Measurements from ENCODE around the gene SLC6A17.

Gene SLC6A17

DNA sequence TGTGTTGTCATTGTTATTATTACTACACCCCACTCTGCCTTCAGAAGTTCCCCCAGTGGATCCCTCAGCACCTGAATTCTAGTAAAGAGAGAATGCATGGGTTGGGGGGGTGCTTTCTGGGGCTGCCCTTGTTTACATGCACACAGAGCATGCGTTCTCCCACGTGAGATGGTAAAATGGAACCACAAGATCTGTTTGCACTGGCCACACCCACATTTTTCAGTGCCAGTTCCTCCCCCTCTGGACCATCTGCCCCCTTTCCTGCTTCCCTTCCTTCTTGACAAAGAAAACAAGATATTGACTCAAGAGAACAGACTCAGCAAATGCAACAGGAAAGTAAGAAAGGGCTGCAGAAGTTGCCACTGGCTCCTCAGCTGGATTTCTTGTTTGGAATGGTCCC is 8.9 kb downstream of the SLC6A17 start:
- TF ChIP-seq, protein P1, sequence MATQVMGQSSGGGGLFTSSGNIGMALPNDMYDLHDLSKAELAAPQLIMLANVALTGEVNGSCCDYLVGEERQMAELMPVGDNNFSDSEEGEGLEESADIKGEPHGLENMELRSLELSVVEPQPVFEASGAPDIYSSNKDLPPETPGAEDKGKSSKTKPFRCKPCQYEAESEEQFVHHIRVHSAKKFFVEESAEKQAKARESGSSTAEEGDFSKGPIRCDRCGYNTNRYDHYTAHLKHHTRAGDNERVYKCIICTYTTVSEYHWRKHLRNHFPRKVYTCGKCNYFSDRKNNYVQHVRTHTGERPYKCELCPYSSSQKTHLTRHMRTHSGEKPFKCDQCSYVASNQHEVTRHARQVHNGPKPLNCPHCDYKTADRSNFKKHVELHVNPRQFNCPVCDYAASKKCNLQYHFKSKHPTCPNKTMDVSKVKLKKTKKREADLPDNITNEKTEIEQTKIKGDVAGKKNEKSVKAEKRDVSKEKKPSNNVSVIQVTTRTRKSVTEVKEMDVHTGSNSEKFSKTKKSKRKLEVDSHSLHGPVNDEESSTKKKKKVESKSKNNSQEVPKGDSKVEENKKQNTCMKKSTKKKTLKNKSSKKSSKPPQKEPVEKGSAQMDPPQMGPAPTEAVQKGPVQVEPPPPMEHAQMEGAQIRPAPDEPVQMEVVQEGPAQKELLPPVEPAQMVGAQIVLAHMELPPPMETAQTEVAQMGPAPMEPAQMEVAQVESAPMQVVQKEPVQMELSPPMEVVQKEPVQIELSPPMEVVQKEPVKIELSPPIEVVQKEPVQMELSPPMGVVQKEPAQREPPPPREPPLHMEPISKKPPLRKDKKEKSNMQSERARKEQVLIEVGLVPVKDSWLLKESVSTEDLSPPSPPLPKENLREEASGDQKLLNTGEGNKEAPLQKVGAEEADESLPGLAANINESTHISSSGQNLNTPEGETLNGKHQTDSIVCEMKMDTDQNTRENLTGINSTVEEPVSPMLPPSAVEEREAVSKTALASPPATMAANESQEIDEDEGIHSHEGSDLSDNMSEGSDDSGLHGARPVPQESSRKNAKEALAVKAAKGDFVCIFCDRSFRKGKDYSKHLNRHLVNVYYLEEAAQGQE (IDR thresholded peaks at IDR 0.05; ENCODE audit: insufficient replicate concordance, low read depth) = no peak
- TF ChIP-seq GABPA (IDR thresholded peaks at IDR 0.05; ENCODE audit: low read depth) = no peak
- TF ChIP-seq, protein P2, sequence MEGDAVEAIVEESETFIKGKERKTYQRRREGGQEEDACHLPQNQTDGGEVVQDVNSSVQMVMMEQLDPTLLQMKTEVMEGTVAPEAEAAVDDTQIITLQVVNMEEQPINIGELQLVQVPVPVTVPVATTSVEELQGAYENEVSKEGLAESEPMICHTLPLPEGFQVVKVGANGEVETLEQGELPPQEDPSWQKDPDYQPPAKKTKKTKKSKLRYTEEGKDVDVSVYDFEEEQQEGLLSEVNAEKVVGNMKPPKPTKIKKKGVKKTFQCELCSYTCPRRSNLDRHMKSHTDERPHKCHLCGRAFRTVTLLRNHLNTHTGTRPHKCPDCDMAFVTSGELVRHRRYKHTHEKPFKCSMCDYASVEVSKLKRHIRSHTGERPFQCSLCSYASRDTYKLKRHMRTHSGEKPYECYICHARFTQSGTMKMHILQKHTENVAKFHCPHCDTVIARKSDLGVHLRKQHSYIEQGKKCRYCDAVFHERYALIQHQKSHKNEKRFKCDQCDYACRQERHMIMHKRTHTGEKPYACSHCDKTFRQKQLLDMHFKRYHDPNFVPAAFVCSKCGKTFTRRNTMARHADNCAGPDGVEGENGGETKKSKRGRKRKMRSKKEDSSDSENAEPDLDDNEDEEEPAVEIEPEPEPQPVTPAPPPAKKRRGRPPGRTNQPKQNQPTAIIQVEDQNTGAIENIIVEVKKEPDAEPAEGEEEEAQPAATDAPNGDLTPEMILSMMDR (IDR thresholded peaks at IDR 0.05; ENCODE audit: insufficient read depth, low read length) = no peak
- TF ChIP-seq POLR2AphosphoS5 (IDR thresholded peaks at IDR 0.05; ENCODE audit: low read depth) = no peak
- no peak for TF ChIP-seq SPI1 (IDR thresholded peaks at IDR 0.05; ENCODE audit: borderline replicate concordance, low read depth)
- Histone ChIP-seq H3K27me3 (ENCODE audit: insufficient read depth, poor library complexity, severe bottlenecking) (peaks cover 1% of the 10 kb centered on the region), H3K4me3 (replicated peaks; ENCODE audit: insufficient read depth, low read length) (no peak overlapping the region), H3K27ac (replicated peaks) (no peak overlapping the region)
- no peak for DNase-seq (ENCODE audit: low read depth in 1 of 2, low spot score in 1 of 2)

DNA sequence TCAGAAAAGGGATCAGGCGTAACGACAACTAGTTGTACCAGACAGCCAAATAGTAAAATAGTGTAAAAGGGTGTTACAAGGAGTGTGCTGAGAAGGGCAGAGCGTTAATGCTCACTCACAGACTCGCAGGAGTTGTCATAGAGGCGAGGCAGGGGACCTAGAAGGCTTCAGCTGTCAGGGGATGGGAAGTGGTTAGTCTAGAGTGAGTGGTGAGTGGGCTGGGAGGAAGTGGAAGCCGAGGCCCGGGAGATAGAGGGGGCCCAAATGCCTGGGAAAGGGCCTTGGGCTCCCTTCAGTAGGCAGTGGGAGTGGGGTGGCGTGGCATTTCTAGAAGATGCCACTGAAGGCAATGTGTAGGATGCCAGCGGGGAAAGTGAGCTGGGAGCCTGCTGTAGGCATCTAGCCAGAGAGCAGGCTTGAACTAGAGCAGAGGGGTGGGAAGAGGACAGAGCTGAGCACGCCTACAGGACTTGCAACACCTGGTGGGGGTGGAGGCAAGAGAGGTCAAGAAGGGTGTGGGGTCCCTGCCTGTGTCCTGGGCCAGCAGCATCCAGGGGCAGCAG is 10.3 kb downstream of the SLC6A17 start:
- Histone ChIP-seq H3K27me3 (ENCODE audit: insufficient read depth, poor library complexity, severe bottlenecking) (peaks cover 2% of the 10 kb centered on the region), H3K4me3 (replicated peaks; ENCODE audit: insufficient read depth, low read length) (no peak overlapping the region), H3K27ac (replicated peaks) (no peak overlapping the region)
- DNase-seq (ENCODE audit: low read depth in 1 of 2, low spot score in 1 of 2) = no peak
- TF ChIP-seq SPI1 (IDR thresholded peaks at IDR 0.05; ENCODE audit: borderline replicate concordance, low read depth) (no peak), POLR2AphosphoS5 (IDR thresholded peaks at IDR 0.05; ENCODE audit: low read depth) (no peak), GABPA (IDR thresholded peaks at IDR 0.05; ENCODE audit: low read depth) (no peak)
- TF ChIP-seq, protein P1 (IDR thresholded peaks at IDR 0.05; ENCODE audit: insufficient replicate concordance, low read depth) = no peak
- TF ChIP-seq, protein P2 (IDR thresholded peaks at IDR 0.05; ENCODE audit: insufficient read depth, low read length) = no peak

DNA sequence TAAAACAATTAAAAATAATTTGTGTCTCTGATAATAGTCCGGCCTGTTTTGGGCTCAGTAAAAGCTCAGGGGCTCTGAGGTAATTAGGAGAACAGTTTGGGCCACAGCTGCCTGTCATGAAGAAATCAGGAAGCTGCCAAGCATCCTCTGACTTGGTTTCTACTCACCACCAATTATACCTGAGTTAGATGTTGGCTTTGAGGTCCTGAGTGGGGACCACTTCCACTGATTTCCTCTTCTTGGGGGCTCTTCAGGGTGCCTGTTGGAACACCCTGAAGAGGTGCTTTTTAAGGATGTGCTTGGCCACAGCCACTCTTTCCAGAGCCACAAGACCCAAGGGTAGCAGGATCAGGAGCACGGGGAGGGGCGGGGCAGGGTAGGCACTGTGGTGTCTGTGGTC is 10.9 kb downstream of the SLC6A17 start:
- Histone ChIP-seq H3K4me3 (replicated peaks; ENCODE audit: insufficient read depth, low read length) (no peak overlapping the region), H3K27me3 (ENCODE audit: insufficient read depth, poor library complexity, severe bottlenecking) (peaks cover 2% of the 10 kb centered on the region), H3K27ac (replicated peaks) (no peak overlapping the region)
- TF ChIP-seq, protein P1 (IDR thresholded peaks at IDR 0.05; ENCODE audit: insufficient replicate concordance, low read depth) = no peak
- no peak for TF ChIP-seq GABPA (IDR thresholded peaks at IDR 0.05; ENCODE audit: low read depth)
- no peak for TF ChIP-seq SPI1 (IDR thresholded peaks at IDR 0.05; ENCODE audit: borderline replicate concordance, low read depth)
- TF ChIP-seq, protein P2 (IDR thresholded peaks at IDR 0.05; ENCODE audit: insufficient read depth, low read length) = no peak
- TF ChIP-seq POLR2AphosphoS5 (IDR thresholded peaks at IDR 0.05; ENCODE audit: low read depth) = no peak
- no peak for DNase-seq (ENCODE audit: low read depth in 1 of 2, low spot score in 1 of 2)
